ENCODE results near the gene IL17B.

GRCh38 chr5:149379177-149379761 lies at the start of gene IL17B:
- TF ChIP-seq SNRNP70 (optimal IDR thresholded peaks at IDR 0.05; ENCODE audit: low read depth, low read length) = no peak
- TF ChIP-seq POLR2A (conservative IDR thresholded peaks at IDR 0.05) = no peak

All from K562 (cell line).